KMS-11 (cell line): ENCODE data around the gene RFX8.

Experiments used
- H2AFZ ChIP-seq: fragments of 200-600 bp; sonication (generic); 2 replicates; pipeline ENCODE4 v1.6.1; 2016; ENCODE audit warnings: antibody characterized with exemption, mixed run types, low read depth
- H3K27ac ChIP-seq: fragments of 200-600 bp; sonication (generic); 2 replicates; pipeline ENCODE4 v1.6.1; 2016; ENCODE audit warnings: mild to moderate bottlenecking, mixed run types
- H3K27me3 ChIP-seq: fragments of 200-600 bp; sonication (generic); 2 replicates; pipeline ENCODE4 v1.6.1; 2017; ENCODE audit warnings: mild to moderate bottlenecking, low read depth, mixed run types, moderate library complexity; ENCODE audit not compliant: insufficient read depth
- H3K36me3 ChIP-seq: fragments of 200-600 bp; sonication (generic); 2 replicates; pipeline ENCODE4 v1.6.1; 2017; ENCODE audit warnings: mild to moderate bottlenecking, mixed run types; ENCODE audit not compliant: insufficient read depth
- H3K4me1 ChIP-seq: fragments of 200-600 bp; sonication (generic); 2 replicates; pipeline ENCODE4 v1.6.1; 2016; ENCODE audit warnings: mild to moderate bottlenecking, low read depth, mixed run types; ENCODE audit not compliant: poor library complexity, severe bottlenecking
- H3K4me2 ChIP-seq: fragments of 200-600 bp; sonication (generic); 2 replicates; pipeline ENCODE4 v1.7.0; 2016; ENCODE audit warnings: mild to moderate bottlenecking, mixed run types
- H3K4me3 ChIP-seq: fragments of 200-600 bp; sonication (generic); IDR thresholded peaks from 2 replicates; pipeline ENCODE4 v1.6.1; 2017; ENCODE audit warnings: low read depth, low read length, mixed read lengths; ENCODE audit not compliant: insufficient read depth
- H3K79me2 ChIP-seq: fragments of 200-600 bp; sonication (generic); 2 replicates; pipeline ENCODE4 v1.6.1; 2016; ENCODE audit warnings: low read depth, mixed run types; ENCODE audit not compliant: insufficient read depth
- H3K9ac ChIP-seq: fragments of 200-600 bp; sonication (generic); 2 replicates; pipeline ENCODE4 v1.6.1; 2016; ENCODE audit warnings: mild to moderate bottlenecking, mixed run types
- H4K20me1 ChIP-seq: fragments of 200-600 bp; sonication (generic); 2 replicates; pipeline ENCODE4 v1.6.1; 2016; ENCODE audit warnings: mild to moderate bottlenecking, mixed run types; ENCODE audit not compliant: insufficient read depth
- CTCF ChIP-seq: fragments of 200-600 bp; sonication (generic); conservative IDR thresholded peaks from 2 replicates; pipeline ENCODE4 v1.6.1; 2017; ENCODE audit warnings: low read depth, mild to moderate bottlenecking, antibody characterized with exemption, low read length, moderate library complexity, mixed read lengths

Gene RFX8

DNA sequence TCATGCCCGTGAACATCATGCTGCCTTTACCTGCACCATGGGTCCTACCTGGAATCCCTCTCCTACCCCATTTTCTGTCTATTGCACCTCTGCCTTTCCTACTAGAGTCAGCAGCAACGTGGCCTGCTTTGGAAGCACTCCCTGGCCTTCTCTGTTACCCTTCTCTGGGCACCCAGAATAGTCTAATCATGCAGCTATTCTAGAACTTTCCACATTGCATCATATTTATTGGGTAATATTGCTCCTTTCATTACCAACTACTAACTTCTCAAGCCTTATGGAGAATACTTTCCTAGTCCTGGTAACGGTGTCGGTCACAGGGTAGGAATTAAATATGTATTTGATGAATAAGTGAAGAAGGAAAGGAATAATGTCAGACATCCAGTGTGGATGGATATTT is 54.3 kb downstream of the RFX8 start:
- no peak overlapping the region for H3K9ac ChIP-seq
- TF ChIP-seq CTCF, result no peak

GRCh38 chr2:101419096-101419663 is 55.7 kb downstream of the RFX8 start:
- Histone ChIP-seq H4K20me1 (no peaks in the 10 kb centered on the region), H3K4me3 (no peak overlapping the region), H3K79me2 (no peaks in the 10 kb centered on the region), H3K9ac (no peak overlapping the region), H3K4me2 (no peak overlapping the region), H3K36me3 (no peaks in the 10 kb centered on the region), H3K4me1 (no peaks in the 10 kb centered on the region), H3K27ac (no peak overlapping the region), H3K27me3 (no peaks in the 10 kb centered on the region), H2AFZ (no peak overlapping the region)
- peak; percentile 75 for TF ChIP-seq CTCF

More for the DNA sequence above, 54.3 kb downstream of the RFX8 start:
- Histone ChIP-seq H3K4me1 (no peaks in the 10 kb centered on the region), H3K27ac (no peak overlapping the region), H3K36me3 (no peaks in the 10 kb centered on the region), H3K4me2 (no peak overlapping the region), H3K79me2 (no peaks in the 10 kb centered on the region), H4K20me1 (no peaks in the 10 kb centered on the region), H2AFZ (no peak overlapping the region), H3K4me3 (no peak overlapping the region), H3K27me3 (no peaks in the 10 kb centered on the region)

DNA sequence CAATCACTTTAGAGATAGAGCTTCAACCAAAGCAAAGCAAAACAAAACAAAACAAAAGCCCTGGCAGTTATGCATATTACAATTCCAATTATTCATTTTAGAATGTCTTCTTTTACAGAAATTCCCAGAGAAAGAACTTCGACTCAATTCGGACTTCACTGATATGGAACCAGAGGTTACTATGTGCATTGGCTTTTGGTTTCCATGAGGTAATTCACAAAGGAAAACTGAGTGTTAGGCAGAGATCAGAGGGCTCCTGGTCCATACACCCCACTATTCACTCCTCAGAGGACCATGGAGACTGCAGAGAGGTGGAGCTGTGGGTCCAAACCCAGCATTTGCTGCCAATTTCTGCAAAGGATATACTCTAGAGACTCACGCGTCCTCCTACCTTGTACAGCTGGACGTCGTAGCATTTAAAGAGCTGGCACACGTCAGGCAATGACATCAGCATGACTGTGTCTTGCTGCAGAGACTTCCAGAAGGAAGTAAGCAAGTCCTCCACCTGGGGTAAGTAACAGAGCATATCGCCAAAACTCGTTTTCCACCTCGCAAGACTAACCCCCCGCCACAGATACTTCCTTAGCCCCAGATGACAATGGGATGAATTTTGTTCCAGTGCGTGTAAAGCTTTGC is 56.3 kb downstream of the RFX8 start:
- Histone ChIP-seq H3K27ac (no peak overlapping the region), H3K27me3 (no peaks in the 10 kb centered on the region), H3K4me1 (no peaks in the 10 kb centered on the region), H3K79me2 (no peaks in the 10 kb centered on the region), H3K36me3 (no peaks in the 10 kb centered on the region), H3K4me2 (no peak overlapping the region), H2AFZ (no peak overlapping the region), H3K4me3 (no peak overlapping the region), H3K9ac (no peak overlapping the region), H4K20me1 (no peaks in the 10 kb centered on the region)
- TF ChIP-seq CTCF, result no peak

- Histone ChIP-seq H3K79me2 (no peaks in the 10 kb centered on the region), H3K4me3 (no peak overlapping the region), H3K9ac (no peak overlapping the region), H4K20me1 (no peaks in the 10 kb centered on the region), H3K27ac (no peak overlapping the region), H3K4me1 (no peaks in the 10 kb centered on the region), H3K4me2 (no peak overlapping the region), H3K36me3 (no peaks in the 10 kb centered on the region), H2AFZ (no peak overlapping the region), H3K27me3 (no peaks in the 10 kb centered on the region)
- no peak for TF ChIP-seq CTCF
Observed at GRCh38 chr2:101416609-101417008, 58.3 kb downstream of the RFX8 start.
